Mucosa of descending colon (tissue), 3 donors: Measurements from ENCODE around the gene EPS8L1. TPM values are rescaled to one million over a fixed set of nuclear protein-coding genes. Genes with fewer than 3 reads are reported as not detected.
"Not testable (repeated sequence)": the region's sequence is repeated elsewhere in the genome, so short reads cannot be mapped to it uniquely, and the experiment has no call there.

Source experiments
- ATAC-seq: fragments of 200-7000 bp; cut with Tn5 transposase; one replicate; pipeline ENCODE4 v1.9.1; 2020; ENCODE audit warnings: mild to moderate bottlenecking, moderate library complexity
- DNase-seq, 3 donors: peaks; one replicate each; pipeline ENCODE4 v3.0.0-alpha.2; 2020
- H3K36me3 ChIP-seq: fragments of 200-600 bp; one replicate; pipeline ENCODE4 v1.8.0; 2021; ENCODE audit warnings: low read depth, mild to moderate bottlenecking
- H3K4me1 ChIP-seq: fragments of 200-600 bp; one replicate; pipeline ENCODE4 v1.8.0; 2021; ENCODE audit warnings: low read depth, mild to moderate bottlenecking
- H3K4me3 ChIP-seq: fragments of 200-600 bp; one replicate; pipeline ENCODE4 v1.8.0; 2021; ENCODE audit warnings: mild to moderate bottlenecking
- H3K9me3 ChIP-seq: fragments of 200-600 bp; one replicate; pipeline ENCODE4 v1.8.0; 2021; ENCODE audit warnings: mild to moderate bottlenecking
- CTCF ChIP-seq: fragments of 200-600 bp; IDR thresholded peaks from one replicate; pipeline ENCODE4 v1.8.0; 2022; ENCODE audit warnings: antibody characterized with exemption, mild to moderate bottlenecking
- intact Hi-C, 2 donors: fragments of 100-400 bp; cut with DNase I in 1 of 2; cut with micrococcal nuclease in 1 of 2; formaldehyde crosslinking; loops; one replicate each; pipeline versions ENCODE4 v1.11.0 to v1.11.1; 2022; cut with DNase I, micrococcal nuclease
- total RNA-seq, 3 donors: library from RNA; stranded (reverse); fragmentation: NEBNext Ultra II Directional in 2 of 3; extraction: Animal tissue kit (Norgen Biotek cat#: 25700) in 2 of 3; gene quantifications; one replicate each; pipeline versions ENCODE4 v1.2.1 to v1.2.4, GENCODE V29; 2021 to 2023
- donor health status: DM: no; HTN: no; CAD: no; lungs with moderate emphysema.
- donor health status: DM: no; HTN: no; CAD: no.
- donor health status: DM: no; HTN: yes; CAD: no.

The EPS8L1 gene
- total RNA-seq, 3 donors from 2014 or later = 20.7 to 79.6 (median 36.0) TPM

- H3K36me3 ChIP-seq = peaks cover 20% of the 10 kb centered on the region
- TF ChIP-seq CTCF = no peak
- H3K9me3 ChIP-seq = no peaks in the 10 kb centered on the region
- intact Hi-C loops = no loop called here
- ATAC-seq (no peak), DNase-seq (no peak)
- H3K4me1 ChIP-seq = peaks cover 5% of the 10 kb centered on the region
- H3K4me3 ChIP-seq = no peak overlapping the region
Observed at GRCh38 chr19:55056827-55057226, 18.8 kb upstream of the EPS8L1 start.

- TF ChIP-seq CTCF = no peak
- H3K4me1 ChIP-seq = peaks cover 8% of the 10 kb centered on the region
- DNase-seq (no peak), ATAC-seq (no peak)
- H3K4me3 ChIP-seq = no peak overlapping the region
- intact Hi-C loops = no loop called here
- no peaks in the 10 kb centered on the region for H3K9me3 ChIP-seq
- H3K36me3 ChIP-seq = peaks cover 20% of the 10 kb centered on the region
Observed at GRCh38 chr19:55058781-55059610, 16.7 kb upstream of the EPS8L1 start.

GRCh38 chr19:55060287-55060686, 15.4 kb upstream of the EPS8L1 start:
- DNase-seq, intact Hi-C loops, H3K4me3 ChIP-seq, ATAC-seq, H3K4me1 ChIP-seq, H3K9me3 ChIP-seq: not testable (repeated sequence)
- H3K36me3 ChIP-seq = peaks cover 17% of the 10 kb centered on the region

GRCh38 chr19:55062735-55063491, 12.8 kb upstream of the EPS8L1 start, which contains the start of gene RDH13:
Gene RDH13 (minus strand): TSS chr19:55063148. CDS start chr19:55063032, 116 bp downstream.
- Histone ChIP-seq H3K4me1 (peaks cover 8% of the 10 kb centered on the region), H3K9me3 (no peaks in the 10 kb centered on the region), H3K36me3 (peaks cover under 1% of the 10 kb centered on the region), H3K4me3 (peak within 1 kb of the TSS; percentile 90)
- DNase-seq = peak; percentile 98 to 99 (median 99)
- intact Hi-C loops = no loop called here
- no peak for TF ChIP-seq CTCF
- peak; percentile 99 for ATAC-seq

DNA sequence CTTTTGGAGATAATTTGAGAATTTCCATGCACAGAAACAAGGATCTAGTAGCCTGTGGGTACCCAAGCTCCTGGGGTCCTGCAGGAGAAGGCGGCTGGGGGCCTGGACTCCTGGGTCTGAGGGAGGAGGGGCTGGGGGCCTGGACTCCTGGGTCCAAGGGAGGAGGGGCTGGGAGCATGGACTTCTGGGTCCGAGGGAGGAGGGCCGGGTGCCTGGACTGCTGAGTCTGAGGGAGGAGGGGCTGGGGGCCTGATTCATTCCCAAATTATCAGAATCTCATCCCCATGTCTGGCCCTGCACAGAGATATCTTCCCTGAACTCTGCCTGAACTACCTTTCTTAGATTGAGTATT, 12.2 kb upstream of the EPS8L1 start:
- Histone ChIP-seq H3K4me1 (peaks cover 8% of the 10 kb centered on the region), H3K4me3 (peak overlapping the region; percentile 90), H3K9me3 (no peaks in the 10 kb centered on the region), H3K36me3 (no peaks in the 10 kb centered on the region)
- DNase-seq = peak in 1 of 3 donors; percentile 44
- no peak for TF ChIP-seq CTCF
- no peak for ATAC-seq
- intact Hi-C loops = no loop called here

- H3K4me1 ChIP-seq, intact Hi-C loops: not testable (repeated sequence)
Observed at GRCh38 chr19:55065516-55065915, 10.2 kb upstream of the EPS8L1 start.

More at GRCh38 chr19:55065516-55065915, 10.2 kb upstream of the EPS8L1 start:
- H3K4me3 ChIP-seq, ATAC-seq, H3K9me3 ChIP-seq, H3K36me3 ChIP-seq: not testable (repeated sequence)
- peak in 1 of 3 donors; percentile 19 for DNase-seq
